ENCODE results near the gene RAB31. TPM values are rescaled to one million over a fixed set of nuclear protein-coding genes. Genes with fewer than 3 reads are reported as not detected.

RAB31 gene
- total RNA-seq, 4 donors from 2014 or later = 94.0 to 145 (median 107) TPM

DNA sequence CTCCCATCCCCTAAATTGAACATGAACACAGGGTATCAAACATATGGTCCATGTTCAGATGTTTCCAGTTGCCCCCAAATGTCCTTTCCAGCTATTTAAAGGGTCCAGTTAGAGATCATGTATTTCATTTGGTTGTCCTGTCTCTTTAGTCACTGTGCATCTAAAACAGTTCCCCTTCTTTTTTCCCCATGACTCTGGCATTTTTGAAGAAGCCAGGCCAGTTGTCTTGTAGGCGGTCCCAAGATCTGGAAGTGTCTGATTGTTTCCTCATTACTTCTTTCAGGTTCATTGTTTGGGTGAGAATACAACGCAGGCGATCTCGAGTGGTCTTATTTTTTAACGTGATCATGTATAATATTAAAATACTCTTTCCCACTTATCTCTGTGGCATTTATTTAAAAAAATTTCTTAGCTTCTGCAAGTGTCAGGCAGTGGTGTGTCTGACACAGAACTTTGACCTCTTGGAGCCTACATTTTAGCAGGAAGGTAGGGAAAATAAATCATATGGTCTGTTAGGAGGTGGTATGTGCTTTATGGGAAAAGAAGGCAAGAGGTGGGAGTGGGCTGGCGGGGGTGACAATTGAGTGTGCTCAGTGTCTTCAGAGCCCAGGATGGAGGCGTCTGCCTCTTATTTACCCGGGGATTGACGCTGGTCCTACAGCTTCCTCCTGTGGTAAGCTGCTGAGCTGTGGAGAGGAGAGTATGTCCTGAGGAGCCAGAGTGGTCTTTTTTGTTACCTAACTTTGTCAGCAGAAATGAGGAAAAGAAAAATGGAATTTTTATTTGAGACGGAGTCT is 8.1 kb downstream of the RAB31 start:
- H3K27ac ChIP-seq (replicated peaks in 1 of 4) = peak overlapping the region in 1 of 4 donors; percentile 6
- TF ChIP-seq POLR2AphosphoS5 (IDR thresholded peaks at IDR 0.05) (no peak), POLR2A (IDR thresholded peaks at IDR 0.05; ENCODE audit: low read depth) (no peak), EP300 (IDR thresholded peaks at IDR 0.05) (no peak)
- TF ChIP-seq, protein P1, sequence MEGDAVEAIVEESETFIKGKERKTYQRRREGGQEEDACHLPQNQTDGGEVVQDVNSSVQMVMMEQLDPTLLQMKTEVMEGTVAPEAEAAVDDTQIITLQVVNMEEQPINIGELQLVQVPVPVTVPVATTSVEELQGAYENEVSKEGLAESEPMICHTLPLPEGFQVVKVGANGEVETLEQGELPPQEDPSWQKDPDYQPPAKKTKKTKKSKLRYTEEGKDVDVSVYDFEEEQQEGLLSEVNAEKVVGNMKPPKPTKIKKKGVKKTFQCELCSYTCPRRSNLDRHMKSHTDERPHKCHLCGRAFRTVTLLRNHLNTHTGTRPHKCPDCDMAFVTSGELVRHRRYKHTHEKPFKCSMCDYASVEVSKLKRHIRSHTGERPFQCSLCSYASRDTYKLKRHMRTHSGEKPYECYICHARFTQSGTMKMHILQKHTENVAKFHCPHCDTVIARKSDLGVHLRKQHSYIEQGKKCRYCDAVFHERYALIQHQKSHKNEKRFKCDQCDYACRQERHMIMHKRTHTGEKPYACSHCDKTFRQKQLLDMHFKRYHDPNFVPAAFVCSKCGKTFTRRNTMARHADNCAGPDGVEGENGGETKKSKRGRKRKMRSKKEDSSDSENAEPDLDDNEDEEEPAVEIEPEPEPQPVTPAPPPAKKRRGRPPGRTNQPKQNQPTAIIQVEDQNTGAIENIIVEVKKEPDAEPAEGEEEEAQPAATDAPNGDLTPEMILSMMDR (IDR thresholded peaks at IDR 0.05) = no peak
- H3K27me3 ChIP-seq = no peaks in the 10 kb centered on the region
- 75% methylated on average over 10 of the region's 10 CpGs for WGBS
- H3K4me3 ChIP-seq = no peak overlapping the region
- no peaks in the 10 kb centered on the region for H3K36me3 ChIP-seq
- peaks cover 0 to 81% (median 58%) of the 10 kb centered on the region in 4 donors for H3K4me1 ChIP-seq
- intact Hi-C loops (cut with DNase I) = loop anchor here (10.0 kb wide), 1 partner anchor 119 kb away; no protein-coding TSS in a partner anchor
- DNase-seq (ENCODE audit: extremely low spot score) = no peak
- H3K9me3 ChIP-seq = no peaks in the 10 kb centered on the region

DNA sequence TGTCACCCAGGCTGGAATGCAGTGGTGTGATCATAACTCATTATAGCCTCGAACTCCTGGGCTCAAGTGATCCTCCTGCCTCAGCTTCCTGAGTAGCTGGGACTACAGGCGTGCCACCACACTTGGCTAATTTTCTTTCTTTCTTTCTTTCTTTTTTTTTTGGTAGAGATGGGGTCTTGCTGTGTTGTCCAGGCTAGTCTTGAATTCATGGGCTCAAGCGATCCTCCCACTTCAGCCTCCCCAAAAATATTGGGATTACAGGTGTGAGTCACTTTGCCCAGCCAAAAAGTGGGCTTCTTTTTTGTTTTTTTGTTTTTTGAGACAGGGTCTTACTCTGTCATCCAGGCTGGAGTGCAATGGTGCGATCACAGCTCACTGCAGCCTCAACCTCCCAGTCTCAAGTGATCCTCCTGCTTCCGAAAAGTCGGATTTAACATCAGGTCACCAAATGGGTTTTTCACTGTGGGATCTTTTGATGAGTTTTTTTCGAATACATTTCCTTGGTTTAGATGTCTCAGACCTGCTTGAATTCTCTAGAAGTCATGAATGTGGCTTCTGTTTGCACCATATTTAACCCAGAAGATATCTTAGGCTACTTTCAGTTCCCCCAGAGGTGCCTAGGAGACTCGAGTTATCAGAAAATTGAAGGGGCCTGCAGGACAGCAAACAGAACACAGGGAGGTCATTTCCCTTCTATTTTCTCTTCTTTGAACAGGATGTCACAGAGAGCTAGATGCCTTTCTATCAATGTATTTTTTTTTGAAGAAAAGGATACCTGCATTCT is 8.9 kb downstream of the RAB31 start:
- no peaks in the 10 kb centered on the region for H3K36me3 ChIP-seq
- no peaks in the 10 kb centered on the region for H3K27me3 ChIP-seq
- H3K27ac ChIP-seq (replicated peaks in 1 of 4) = peak overlapping the region in 1 of 4 donors; percentile 6
- intact Hi-C loops (cut with DNase I) = loop anchor here (10.0 kb wide), 1 partner anchor 118 kb away; no protein-coding TSS in a partner anchor
- no peaks in the 10 kb centered on the region for H3K9me3 ChIP-seq
- 88% methylated on average over 8 of the region's 8 CpGs for WGBS
- no peak for DNase-seq (ENCODE audit: extremely low spot score)
- peaks cover 0 to 75% (median 52%) of the 10 kb centered on the region in 4 donors for H3K4me1 ChIP-seq
- TF ChIP-seq, protein P1 (IDR thresholded peaks at IDR 0.05) = no peak
- TF ChIP-seq EP300 (IDR thresholded peaks at IDR 0.05) (no peak), POLR2AphosphoS5 (IDR thresholded peaks at IDR 0.05) (no peak), POLR2A (IDR thresholded peaks at IDR 0.05; ENCODE audit: low read depth) (no peak)
- H3K4me3 ChIP-seq = no peak overlapping the region

DNA sequence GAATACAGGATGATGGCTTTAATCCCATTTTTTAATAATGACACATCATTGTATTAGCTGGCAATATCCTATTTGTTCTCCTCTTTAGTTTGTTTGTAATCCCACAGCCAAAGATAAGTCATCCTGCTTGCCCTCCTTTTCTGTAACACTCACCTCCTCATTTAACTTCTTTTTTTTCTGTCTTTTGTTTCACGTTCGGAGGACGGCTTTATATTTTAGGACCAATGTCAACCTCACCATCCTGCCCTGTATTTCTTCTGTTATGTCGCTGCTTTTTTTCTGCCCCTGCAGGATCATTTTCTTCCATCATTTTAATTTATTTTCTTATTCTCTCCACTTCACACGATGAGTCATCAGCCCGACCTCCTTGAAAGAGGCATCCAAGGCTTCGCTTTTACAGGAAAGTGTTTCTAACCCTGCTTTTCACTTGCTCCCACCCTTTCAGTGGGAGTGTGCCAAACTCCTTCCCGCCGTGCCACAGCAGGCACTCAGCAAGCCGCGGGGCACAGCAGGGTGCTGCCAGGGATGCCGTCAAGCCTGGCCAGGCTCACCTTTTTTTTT is 11.4 kb downstream of the RAB31 start:
- WGBS = 32% methylated on average over 12 of the region's 12 CpGs
- H3K9me3 ChIP-seq = no peaks in the 10 kb centered on the region
- no peak for DNase-seq (ENCODE audit: extremely low spot score)
- peaks cover 0 to 58% (median 32%) of the 10 kb centered on the region in 4 donors for H3K4me1 ChIP-seq
- H3K4me3 ChIP-seq = peak overlapping the region; percentile 1 to 34 (median 14)
- H3K36me3 ChIP-seq = peaks cover 0 to 8% (median 2%) of the 10 kb centered on the region in 4 donors
- peak in 1 of 2 donors; percentile 20 for TF ChIP-seq POLR2AphosphoS5 (IDR thresholded peaks at IDR 0.05)
- TF ChIP-seq POLR2A (IDR thresholded peaks at IDR 0.05; ENCODE audit: low read depth) = no peak
- intact Hi-C loops (cut with DNase I) = loop anchor here (10.0 kb wide), 1 partner anchor 115 kb away; no protein-coding TSS in a partner anchor
- H3K27me3 ChIP-seq = no peaks in the 10 kb centered on the region
- H3K27ac ChIP-seq (replicated peaks in 1 of 4) = peak overlapping the region; percentile 56 to 68 (median 64)

DNA sequence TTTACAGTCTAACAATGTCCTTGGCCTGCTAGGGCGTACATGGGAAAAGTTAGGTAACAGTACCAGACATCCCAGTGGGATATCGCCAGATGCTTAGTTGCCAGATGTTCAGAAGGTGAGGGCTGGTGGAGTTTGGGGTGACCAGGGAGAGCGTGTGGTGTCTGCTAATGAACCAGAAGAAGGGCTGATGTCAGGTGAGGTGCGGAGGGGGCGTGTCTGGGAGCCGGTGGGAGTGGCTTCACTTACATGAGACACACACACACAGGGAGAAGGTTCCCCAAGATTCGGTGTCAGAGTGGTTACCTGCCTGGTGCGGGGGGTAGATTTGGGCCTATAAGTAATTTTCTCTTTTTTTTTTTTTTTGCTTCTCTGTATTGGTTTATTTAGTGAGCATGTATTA is 12.2 kb downstream of the RAB31 start:
- H3K4me3 ChIP-seq = no peak overlapping the region
- peak overlapping the region in 2 of 4 donors; percentile 56 to 68 for H3K27ac ChIP-seq (replicated peaks in 1 of 4)
- intact Hi-C loops (cut with DNase I) = no loop called here
- H3K4me1 ChIP-seq = peaks cover 0 to 50% (median 26%) of the 10 kb centered on the region in 4 donors
- TF ChIP-seq POLR2A (IDR thresholded peaks at IDR 0.05; ENCODE audit: low read depth) = no peak
- no peak for TF ChIP-seq EP300 (IDR thresholded peaks at IDR 0.05)
- no peak for TF ChIP-seq POLR2AphosphoS5 (IDR thresholded peaks at IDR 0.05)
- TF ChIP-seq, protein P1 (IDR thresholded peaks at IDR 0.05) = no peak
- DNase-seq (ENCODE audit: extremely low spot score) = no peak
- H3K36me3 ChIP-seq = peaks cover 0 to 13% (median 2%) of the 10 kb centered on the region in 4 donors
- WGBS = 91% methylated on average over 8 of the region's 8 CpGs
- H3K27me3 ChIP-seq = no peaks in the 10 kb centered on the region
- no peaks in the 10 kb centered on the region for H3K9me3 ChIP-seq

All from esophagus muscularis mucosa (tissue), 4 donors.